HepG2 (cell line): ENCODE data around the gene PERP. TPM values are rescaled to one million over a fixed set of nuclear protein-coding genes. Genes with fewer than 3 reads are reported as not detected.
A peak's percentile ranks its signal among the peaks of the same experiment; 100 is the strongest.

ENCODE experiments used
- CHD2 ChIP-seq: IDR thresholded peaks from 2 replicates; pipeline ENCODE4 v1.6.1; 2011; ENCODE audit warnings: low read depth, low read length, improper control_type of control experiment
- FOXK1 ChIP-seq: sonication (generic); formaldehyde crosslinking; IDR thresholded peaks from 2 replicates; pipeline ENCODE4 v1.4.0; 2020; ENCODE audit warnings: low read depth, missing genetic modification reagents, borderline replicate concordance
- MBNL3 ChIP-seq: fragments of 250-450 bp; sonication (Bioruptor Pico); conservative IDR thresholded peaks from 2 replicates; pipeline ENCODE4 v1.8.0; 2022; ENCODE audit warnings: mild to moderate bottlenecking, inconsistent platforms
- SOX5 ChIP-seq: IDR thresholded peaks from 2 replicates; pipeline ENCODE4 v1.6.1; 2016; ENCODE audit warnings: borderline replicate concordance
- SP140L ChIP-seq: sonication (generic); formaldehyde crosslinking; IDR thresholded peaks from 2 replicates; pipeline ENCODE4 v1.4.0; 2020; ENCODE audit warnings: missing genetic modification reagents, borderline replicate concordance
- TCF7 ChIP-seq: sonication (generic); IDR thresholded peaks from 2 replicates; pipeline ENCODE4 v1.6.1; 2016; ENCODE audit warnings: antibody characterized with exemption, low read depth
- ZBTB38 ChIP-seq: sonication (generic); formaldehyde crosslinking; IDR thresholded peaks from 2 replicates; pipeline ENCODE4 v1.5.1; 2020; ENCODE audit warnings: mild to moderate bottlenecking, missing genetic modification reagents
- ZBTB7B ChIP-seq: sonication (generic); formaldehyde crosslinking; IDR thresholded peaks from 2 replicates; pipeline ENCODE4 v1.4.0; 2020; ENCODE audit warnings: missing genetic modification reagents
- ZFP36L2 ChIP-seq: sonication (generic); formaldehyde crosslinking; IDR thresholded peaks from 2 replicates; pipeline ENCODE4 v1.4.0; 2020; ENCODE audit warnings: missing genetic modification reagents
- ZNF256 ChIP-seq: sonication (generic); formaldehyde crosslinking; conservative IDR thresholded peaks from 2 replicates; pipeline ENCODE4 v1.4.0; 2020; ENCODE audit warnings: missing genetic modification reagents
- ZNF703 ChIP-seq: sonication (generic); formaldehyde crosslinking; IDR thresholded peaks from 2 replicates; pipeline ENCODE4 v1.5.1; 2020; ENCODE audit warnings: missing genetic modification reagents, mild to moderate bottlenecking, moderate library complexity, borderline replicate concordance
- ZNF710 ChIP-seq: sonication (generic); formaldehyde crosslinking; IDR thresholded peaks from 2 replicates; pipeline ENCODE4 v1.5.0; 2020; ENCODE audit warnings: mild to moderate bottlenecking, missing genetic modification reagents, borderline replicate concordance
- polyA plus RNA-seq, 8 experiments: library from polyadenylated mRNA; depleted of rRNA in 3 of 8; stranded (reverse) in 7 of 8; unstranded in 1 of 8; fragments of >200 nt; fragmentation: Illumina TruSeq in 4 of 8; extraction: Trizol in 4 of 8; gene quantifications; 2 replicates each; pipeline versions ENCODE4 v1.2.1 to v1.2.3, GENCODE V29; 2011 to 2016; ENCODE audit warnings: low read depth in 4 of 8, missing spikeins in 1 of 8, mixed read lengths in 1 of 8; ENCODE audit not compliant: insufficient read depth in 1 of 8
- total RNA-seq, 5 experiments: library from RNA; depleted of rRNA; stranded (reverse); fragments of >200 nt; fragmentation: Illumina TruSeq; extraction: Trizol; gene quantifications; 2 replicates each; pipeline ENCODE4 v1.2.3, GENCODE V29; 2016; ENCODE audit warnings: low read depth in 1 of 5
- TF ChIP-seq, protein P1 (sequence below): sonication (generic); formaldehyde crosslinking; IDR thresholded peaks from 2 replicates; pipeline ENCODE4 v1.5.1; 2020; ENCODE audit warnings: missing genetic modification reagents, mild to moderate bottlenecking, borderline replicate concordance
- TF ChIP-seq, protein P2 (sequence below): sonication (generic); formaldehyde crosslinking; IDR thresholded peaks from 2 replicates; pipeline ENCODE4 v1.4.0; 2020; ENCODE audit warnings: missing genetic modification reagents, borderline replicate concordance
- TF ChIP-seq, protein P3 (sequence below): IDR thresholded peaks from 2 replicates; pipeline ENCODE4 v1.6.1; 2016; ENCODE audit warnings: missing biosample characterization, missing genetic modification reagents, low read depth

The PERP gene
- total and polyA plus RNA-seq, 2 of the 13 experiments (the other 11 are each of a cell fraction or from before 2014, with no cell fraction given), result 26.0 to 53.0 TPM

GRCh38 chr6:138084904-138085838 lies 22.0 kb downstream of the PERP start (continued):
- TF ChIP-seq ZFP36L2 (CRISPR knock-in tag), result no peak
- TF ChIP-seq, protein P1, sequence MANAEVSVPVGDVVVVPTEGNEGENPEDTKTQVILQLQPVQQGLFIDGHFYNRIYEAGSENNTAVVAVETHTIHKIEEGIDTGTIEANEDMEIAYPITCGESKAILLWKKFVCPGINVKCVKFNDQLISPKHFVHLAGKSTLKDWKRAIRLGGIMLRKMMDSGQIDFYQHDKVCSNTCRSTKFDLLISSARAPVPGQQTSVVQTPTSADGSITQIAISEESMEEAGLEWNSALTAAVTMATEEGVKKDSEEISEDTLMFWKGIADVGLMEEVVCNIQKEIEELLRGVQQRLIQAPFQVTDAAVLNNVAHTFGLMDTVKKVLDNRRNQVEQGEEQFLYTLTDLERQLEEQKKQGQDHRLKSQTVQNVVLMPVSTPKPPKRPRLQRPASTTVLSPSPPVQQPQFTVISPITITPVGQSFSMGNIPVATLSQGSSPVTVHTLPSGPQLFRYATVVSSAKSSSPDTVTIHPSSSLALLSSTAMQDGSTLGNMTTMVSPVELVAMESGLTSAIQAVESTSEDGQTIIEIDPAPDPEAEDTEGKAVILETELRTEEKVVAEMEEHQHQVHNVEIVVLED (CRISPR knock-in tag), result peak; percentile 40; the same call in 1 of the 2 replicates
- TF ChIP-seq CHD2, result no peak
- 0 out of 2 replicates have a peak, but pooled peaks have one; percentile 30 for TF ChIP-seq ZBTB38
- TF ChIP-seq MBNL3 (CRISPR knock-in tag), result no peak
- no peak for TF ChIP-seq ZNF256 (CRISPR knock-in tag)
- TF ChIP-seq FOXK1, result peak; percentile 95
- peak; percentile 75 for TF ChIP-seq TCF7
- TF ChIP-seq, protein P2, sequence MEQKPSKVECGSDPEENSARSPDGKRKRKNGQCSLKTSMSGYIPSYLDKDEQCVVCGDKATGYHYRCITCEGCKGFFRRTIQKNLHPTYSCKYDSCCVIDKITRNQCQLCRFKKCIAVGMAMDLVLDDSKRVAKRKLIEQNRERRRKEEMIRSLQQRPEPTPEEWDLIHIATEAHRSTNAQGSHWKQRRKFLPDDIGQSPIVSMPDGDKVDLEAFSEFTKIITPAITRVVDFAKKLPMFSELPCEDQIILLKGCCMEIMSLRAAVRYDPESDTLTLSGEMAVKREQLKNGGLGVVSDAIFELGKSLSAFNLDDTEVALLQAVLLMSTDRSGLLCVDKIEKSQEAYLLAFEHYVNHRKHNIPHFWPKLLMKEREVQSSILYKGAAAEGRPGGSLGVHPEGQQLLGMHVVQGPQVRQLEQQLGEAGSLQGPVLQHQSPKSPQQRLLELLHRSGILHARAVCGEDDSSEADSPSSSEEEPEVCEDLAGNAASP (CRISPR knock-in tag), result peak; percentile 49; the same call in 1 of the 2 replicates
- peak; percentile 98 for TF ChIP-seq SOX5 (CRISPR knock-in tag)
- TF ChIP-seq ZBTB7B, result 0 out of 2 replicates have a peak, but pooled peaks have one; percentile 20
- no peak for TF ChIP-seq SP140L (CRISPR knock-in tag)
- TF ChIP-seq ZNF710 (CRISPR knock-in tag), result no peak; the same call in 1 of the 2 replicates
- no peak for TF ChIP-seq ZNF703 (CRISPR knock-in tag)
- TF ChIP-seq, protein P3, sequence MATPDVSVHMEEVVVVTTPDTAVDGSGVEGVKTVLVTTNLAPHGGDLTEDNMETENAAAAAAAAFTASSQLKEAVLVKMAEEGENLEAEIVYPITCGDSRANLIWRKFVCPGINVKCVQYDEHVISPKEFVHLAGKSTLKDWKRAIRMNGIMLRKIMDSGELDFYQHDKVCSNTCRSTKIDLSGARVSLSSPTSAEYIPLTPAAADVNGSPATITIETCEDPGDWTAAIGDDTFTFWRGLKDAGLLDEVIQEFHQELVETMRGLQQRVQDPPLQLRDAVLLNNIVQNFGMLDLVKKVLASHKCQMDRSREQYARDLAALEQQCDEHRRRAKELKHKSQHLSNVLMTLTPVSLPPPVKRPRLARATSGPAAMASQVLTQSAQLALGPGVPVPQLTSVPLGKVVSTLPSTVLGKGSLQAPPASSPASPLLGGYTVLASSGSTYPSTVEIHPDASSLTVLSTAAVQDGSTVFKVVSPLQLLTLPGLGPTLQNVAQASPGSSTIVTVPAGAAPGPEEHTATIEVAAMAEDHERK (CRISPR knock-in tag), result no peak
